Brain microvascular endothelial cell (primary cell): ENCODE measurements around the gene MTRFR.

Experiments
- DNase-seq: peaks from one replicate; pipeline ENCODE4 v3.0.0-alpha.2; 2020
- H3K27ac ChIP-seq: fragments of 250-450 bp; sonication (Bioruptor Pico); 2 replicates; pipeline ENCODE4 v1.5.1; 2020; ENCODE audit warnings: mild to moderate bottlenecking, moderate library complexity
- H3K27me3 ChIP-seq: fragments of 250-450 bp; sonication (Bioruptor Pico); replicated peaks from 2 replicates; pipeline ENCODE4 v1.5.1; 2020; ENCODE audit warnings: mild to moderate bottlenecking
- H3K36me3 ChIP-seq: fragments of 250-450 bp; sonication (Bioruptor Pico); replicated peaks from 2 replicates; pipeline ENCODE4 v1.5.1; 2020; ENCODE audit warnings: mild to moderate bottlenecking
- H3K4me3 ChIP-seq: 2 replicates; pipeline ENCODE4 v1.5.1; 2011; ENCODE audit warnings: low read depth, mild to moderate bottlenecking, control low read depth, low read length, moderate library complexity
- in situ Hi-C: cut with HindIII; loops from 2 replicates; pipeline ENCODE4 v1.10.0; 2017; ENCODE audit warnings: low sequenced_read_pairs, low pct_ligation_motif_present
- TF ChIP-seq, protein P1 (sequence below): IDR thresholded peaks from 2 replicates; pipeline ENCODE4 v1.5.1; 2011; ENCODE audit warnings: low read depth, mild to moderate bottlenecking, moderate library complexity, low read length, control low read depth, inconsistent platforms; ENCODE audit errors: missing control alignments

Gene MTRFR

DNA sequence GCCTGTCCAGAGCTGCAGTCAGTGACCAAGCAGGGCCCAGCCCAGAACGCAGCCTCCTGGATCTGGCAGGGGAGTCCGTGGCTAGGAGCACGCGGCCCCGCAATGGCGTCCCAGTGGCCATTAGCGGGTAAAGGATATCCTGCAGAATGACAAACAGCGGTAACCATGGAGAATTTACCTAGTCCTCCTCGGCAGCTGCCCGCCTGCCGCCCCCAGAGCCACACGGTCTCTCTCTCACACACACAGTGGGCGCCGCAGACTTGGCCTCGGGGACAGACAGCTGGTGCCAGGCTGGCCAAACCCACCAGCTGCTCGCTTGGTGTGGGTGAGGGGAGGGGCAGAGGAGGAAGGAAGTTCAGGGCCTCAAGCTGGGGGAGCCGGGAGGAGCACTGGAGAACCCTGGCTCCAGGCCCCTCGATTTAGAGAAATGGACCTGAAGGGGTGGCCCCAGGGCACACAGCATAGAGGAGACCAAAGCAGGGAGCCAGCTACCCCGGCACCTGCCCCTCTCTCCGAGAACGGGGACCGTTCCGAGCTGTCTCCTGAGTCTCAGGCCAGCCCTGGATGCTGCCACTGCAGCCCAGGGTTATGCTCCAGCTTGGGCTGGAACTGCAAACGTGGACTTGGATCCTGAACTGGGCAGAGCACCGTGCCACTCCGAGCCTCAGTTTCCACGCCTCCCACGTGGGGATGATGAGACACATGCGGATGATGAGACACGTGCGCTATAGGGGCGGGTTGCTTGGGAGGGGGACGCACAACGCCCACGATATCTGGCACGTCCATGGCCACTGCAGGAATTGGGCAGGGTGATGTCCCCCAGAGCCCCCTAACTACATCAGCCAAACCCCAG lies 35.0 kb downstream of the MTRFR start:
- no peak for DNase-seq
- Histone ChIP-seq H3K36me3 (peaks cover 27% of the 10 kb centered on the region), H3K27ac (no peak overlapping the region), H3K4me3 (no peak overlapping the region), H3K27me3 (no peaks in the 10 kb centered on the region)
- in situ Hi-C loops = no loop called here
- TF ChIP-seq, protein P1, sequence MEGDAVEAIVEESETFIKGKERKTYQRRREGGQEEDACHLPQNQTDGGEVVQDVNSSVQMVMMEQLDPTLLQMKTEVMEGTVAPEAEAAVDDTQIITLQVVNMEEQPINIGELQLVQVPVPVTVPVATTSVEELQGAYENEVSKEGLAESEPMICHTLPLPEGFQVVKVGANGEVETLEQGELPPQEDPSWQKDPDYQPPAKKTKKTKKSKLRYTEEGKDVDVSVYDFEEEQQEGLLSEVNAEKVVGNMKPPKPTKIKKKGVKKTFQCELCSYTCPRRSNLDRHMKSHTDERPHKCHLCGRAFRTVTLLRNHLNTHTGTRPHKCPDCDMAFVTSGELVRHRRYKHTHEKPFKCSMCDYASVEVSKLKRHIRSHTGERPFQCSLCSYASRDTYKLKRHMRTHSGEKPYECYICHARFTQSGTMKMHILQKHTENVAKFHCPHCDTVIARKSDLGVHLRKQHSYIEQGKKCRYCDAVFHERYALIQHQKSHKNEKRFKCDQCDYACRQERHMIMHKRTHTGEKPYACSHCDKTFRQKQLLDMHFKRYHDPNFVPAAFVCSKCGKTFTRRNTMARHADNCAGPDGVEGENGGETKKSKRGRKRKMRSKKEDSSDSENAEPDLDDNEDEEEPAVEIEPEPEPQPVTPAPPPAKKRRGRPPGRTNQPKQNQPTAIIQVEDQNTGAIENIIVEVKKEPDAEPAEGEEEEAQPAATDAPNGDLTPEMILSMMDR = no peak

DNA sequence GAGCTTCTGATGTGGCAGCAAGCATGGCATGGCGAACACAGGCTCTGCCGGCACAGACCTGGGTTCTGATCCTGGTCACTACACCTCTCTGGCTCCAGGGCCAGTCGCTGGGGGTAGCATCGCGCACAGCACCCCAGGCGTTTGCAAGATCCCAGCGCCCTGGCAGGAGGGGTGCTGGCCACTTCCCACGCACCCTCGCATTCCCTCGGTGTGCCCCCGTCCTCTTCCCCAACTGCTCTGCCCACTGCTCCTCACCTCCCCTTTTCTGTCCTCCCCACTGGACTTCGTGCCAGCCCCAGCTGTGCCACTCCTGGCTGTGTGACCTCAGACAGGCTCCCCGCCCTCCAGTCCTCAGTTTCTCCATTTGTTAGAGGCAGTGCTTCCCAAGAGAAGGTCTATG lies 35.6 kb downstream of the MTRFR start:
- Histone ChIP-seq H3K36me3 (peaks cover 21% of the 10 kb centered on the region), H3K4me3 (peak overlapping the region; percentile 81), H3K27ac (no peak overlapping the region), H3K27me3 (no peaks in the 10 kb centered on the region)
- DNase-seq = no peak
- TF ChIP-seq, protein P1 = no peak
- in situ Hi-C loops = no loop called here

DNA sequence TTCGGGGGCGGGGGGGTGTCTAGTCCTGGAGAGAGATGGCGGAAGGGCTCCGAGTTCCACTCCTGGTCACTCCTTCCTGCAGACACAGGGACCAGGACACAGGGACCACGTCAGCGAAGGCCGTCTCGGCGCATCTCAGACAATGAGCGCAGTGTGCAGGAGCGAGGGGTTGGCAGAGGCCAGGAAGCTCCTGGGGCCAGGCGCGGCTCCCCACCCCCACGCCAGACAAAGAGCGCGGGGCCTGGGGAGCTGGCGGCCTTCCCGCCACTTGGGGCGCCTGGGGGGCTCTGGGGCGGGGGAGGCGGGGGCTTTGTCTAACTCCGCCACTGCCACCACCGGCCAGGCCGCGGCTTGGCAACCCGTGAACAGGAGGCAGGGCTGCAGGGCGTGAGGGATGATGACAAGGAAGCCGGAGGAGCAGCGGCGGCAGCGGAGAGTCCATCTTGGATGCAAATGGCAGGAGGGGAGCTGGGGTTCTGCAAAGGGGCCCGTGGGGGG lies 36.2 kb downstream of the MTRFR start:
- Histone ChIP-seq H3K27ac (peak overlapping the region; percentile 56), H3K4me3 (peak overlapping the region; percentile 81), H3K36me3 (peaks cover 21% of the 10 kb centered on the region), H3K27me3 (no peaks in the 10 kb centered on the region)
- TF ChIP-seq, protein P1 = no peak
- DNase-seq = peak; percentile 47
- in situ Hi-C loops = no loop called here

DNA sequence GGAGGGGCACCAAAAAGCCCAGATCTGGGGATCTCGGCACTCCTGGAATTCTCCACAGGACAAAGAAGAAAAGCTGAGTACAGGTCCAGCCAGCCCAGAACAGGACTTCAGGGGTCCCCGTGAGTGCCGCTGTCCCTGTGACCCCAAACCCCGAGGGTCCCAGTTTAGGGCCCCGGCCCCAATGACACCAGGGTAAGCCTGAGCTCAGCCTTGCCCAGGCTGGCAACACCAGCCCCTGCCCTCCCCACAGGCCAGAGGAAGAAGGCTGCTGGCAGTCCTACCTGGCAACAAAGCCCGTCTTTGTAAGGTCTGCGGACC lies 36.6 kb downstream of the MTRFR start:
- Histone ChIP-seq H3K27ac (peak overlapping the region; percentile 56), H3K4me3 (peak overlapping the region; percentile 81), H3K36me3 (peaks cover 16% of the 10 kb centered on the region), H3K27me3 (no peaks in the 10 kb centered on the region)
- DNase-seq = no peak
- TF ChIP-seq, protein P1 = no peak
- in situ Hi-C loops = no loop called here

DNA sequence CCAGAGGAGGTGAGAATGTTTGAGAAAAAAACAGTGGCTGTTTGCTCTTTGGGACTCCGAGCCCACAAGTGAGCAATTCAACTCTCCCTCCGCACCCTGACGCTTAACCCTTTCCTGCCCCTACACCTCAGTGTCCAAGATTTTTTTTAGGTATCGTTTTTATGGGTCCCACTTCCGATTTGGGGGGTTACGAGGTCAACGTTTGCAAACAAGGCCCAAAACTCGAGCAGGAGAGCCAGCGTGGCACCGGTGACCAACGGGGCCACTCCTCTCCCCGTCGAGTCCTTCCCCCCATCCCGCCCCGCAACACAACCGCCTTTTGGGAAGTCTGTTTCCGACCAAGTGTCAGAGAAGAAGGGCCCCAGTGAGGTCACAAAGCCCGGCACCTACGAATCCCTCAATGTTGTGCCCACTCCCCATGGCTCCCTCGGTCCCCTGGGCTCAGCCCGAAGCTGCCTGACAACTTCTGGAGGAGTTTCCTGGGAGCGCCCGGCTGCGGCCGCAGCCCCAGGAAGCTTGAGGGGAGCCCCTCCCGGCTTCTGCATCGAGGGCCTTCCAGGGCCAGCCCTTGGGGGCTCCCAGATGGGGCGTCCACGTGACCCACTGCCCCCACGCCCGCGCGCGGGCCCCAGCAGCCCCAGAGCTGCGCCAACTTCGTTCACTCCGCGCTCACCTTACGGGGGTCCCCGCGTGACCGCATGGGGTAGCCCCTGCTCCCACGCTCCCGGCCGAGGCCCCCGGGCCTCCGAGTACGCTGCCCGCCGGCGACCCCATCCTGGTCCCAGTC lies 37.2 kb downstream of the MTRFR start:
- peak; percentile 19 for DNase-seq
- Histone ChIP-seq H3K4me3 (peak overlapping the region; percentile 81), H3K27ac (peak overlapping the region; percentile 56), H3K36me3 (peaks cover 13% of the 10 kb centered on the region), H3K27me3 (no peaks in the 10 kb centered on the region)
- TF ChIP-seq, protein P1 = no peak
- in situ Hi-C loops = no loop called here
